Measurements from ENCODE around the gene SLC35F3. TPM values are rescaled to one million over a fixed set of nuclear protein-coding genes. Genes with fewer than 3 reads are reported as not detected.
"Not testable (repeated sequence)": the region's sequence is repeated elsewhere in the genome, so short reads cannot be mapped to it uniquely, and the experiment has no call there.

SLC35F3 gene
- total RNA-seq, 3 donors from 2014 or later: 0.13 to 1.7 (median 0.76) TPM

GRCh38 chr1:234231061-234231892 lies 326.8 kb downstream of the SLC35F3 start:
- H3K36me3 Mint-ChIP-seq (ENCODE audit: insufficient read depth): no peaks in the 10 kb centered on the region
- ATAC-seq (peak; percentile 66 to 72), DNase-seq (no peak)
- H3K9me3 Mint-ChIP-seq: no peaks in the 10 kb centered on the region
- peaks cover 16% of the 10 kb centered on the region for H3K4me1 Mint-ChIP-seq (ENCODE audit: low read depth)
- H3K4me3 Mint-ChIP-seq: no peak overlapping the region
- peaks cover 3% of the 10 kb centered on the region for H3K27me3 Mint-ChIP-seq (ENCODE audit: low read depth)

- no peaks in the 10 kb centered on the region for H3K9me3 Mint-ChIP-seq
- no peak for ATAC-seq
- H3K4me3 Mint-ChIP-seq: no peak overlapping the region
- DNase-seq: no peak
- peaks cover 3% of the 10 kb centered on the region for H3K27me3 Mint-ChIP-seq (ENCODE audit: low read depth)
- no peaks in the 10 kb centered on the region for H3K36me3 Mint-ChIP-seq (ENCODE audit: insufficient read depth)
- H3K4me1 Mint-ChIP-seq (ENCODE audit: low read depth): peaks cover 16% of the 10 kb centered on the region
Measured at GRCh38 chr1:234231893-234232276, 327.4 kb downstream of the SLC35F3 start.

GRCh38 chr1:234234199-234234598 lies 329.7 kb downstream of the SLC35F3 start:
- H3K36me3 Mint-ChIP-seq (ENCODE audit: insufficient read depth): no peaks in the 10 kb centered on the region
- H3K4me1 Mint-ChIP-seq (ENCODE audit: low read depth): peaks cover 16% of the 10 kb centered on the region
- no peaks in the 10 kb centered on the region for H3K9me3 Mint-ChIP-seq
- peaks cover 3% of the 10 kb centered on the region for H3K27me3 Mint-ChIP-seq (ENCODE audit: low read depth)
- DNase-seq (no peak), ATAC-seq (no peak)
- H3K4me3 Mint-ChIP-seq: no peak overlapping the region

GRCh38 chr1:234235434-234235881 lies 331.0 kb downstream of the SLC35F3 start:
- H3K27me3 Mint-ChIP-seq (ENCODE audit: low read depth): peaks cover 3% of the 10 kb centered on the region
- no peak overlapping the region for H3K4me3 Mint-ChIP-seq
- ATAC-seq (no peak), DNase-seq (no peak)
- no peaks in the 10 kb centered on the region for H3K36me3 Mint-ChIP-seq (ENCODE audit: insufficient read depth)
- H3K9me3 Mint-ChIP-seq: no peaks in the 10 kb centered on the region
- peaks cover 6% of the 10 kb centered on the region for H3K4me1 Mint-ChIP-seq (ENCODE audit: low read depth)

- no peak for ATAC-seq
- DNase-seq: no peak
- no peaks in the 10 kb centered on the region for H3K27me3 Mint-ChIP-seq (ENCODE audit: low read depth)
- no peaks in the 10 kb centered on the region for H3K4me1 Mint-ChIP-seq (ENCODE audit: low read depth)
- no peak overlapping the region for H3K4me3 Mint-ChIP-seq
- H3K36me3 Mint-ChIP-seq (ENCODE audit: insufficient read depth): peaks cover 3% of the 10 kb centered on the region
- no peaks in the 10 kb centered on the region for H3K9me3 Mint-ChIP-seq
Measured at GRCh38 chr1:234237393-234237792, 332.9 kb downstream of the SLC35F3 start.

GRCh38 chr1:234238060-234238459 lies 333.6 kb downstream of the SLC35F3 start:
- H3K4me3 Mint-ChIP-seq: no peak overlapping the region
- no peaks in the 10 kb centered on the region for H3K9me3 Mint-ChIP-seq
- H3K36me3 Mint-ChIP-seq (ENCODE audit: insufficient read depth): peaks cover 3% of the 10 kb centered on the region
- ATAC-seq: no peak
- DNase-seq: no peak
- H3K4me1 Mint-ChIP-seq (ENCODE audit: low read depth): no peaks in the 10 kb centered on the region
- no peaks in the 10 kb centered on the region for H3K27me3 Mint-ChIP-seq (ENCODE audit: low read depth)

GRCh38 chr1:234239515-234239914 lies 335.0 kb downstream of the SLC35F3 start:
- no peaks in the 10 kb centered on the region for H3K9me3 Mint-ChIP-seq
- DNase-seq: no peak
- peaks cover 3% of the 10 kb centered on the region for H3K36me3 Mint-ChIP-seq (ENCODE audit: insufficient read depth)
- ATAC-seq: no peak
- no peaks in the 10 kb centered on the region for H3K27me3 Mint-ChIP-seq (ENCODE audit: low read depth)
- H3K4me3 Mint-ChIP-seq: no peak overlapping the region
- peaks cover 7% of the 10 kb centered on the region for H3K4me1 Mint-ChIP-seq (ENCODE audit: low read depth)

- DNase-seq (no peak), ATAC-seq (no peak)
- Mint-ChIP-seq H3K27me3 (ENCODE audit: low read depth) (no peaks in the 10 kb centered on the region), H3K4me1 (ENCODE audit: low read depth) (peaks cover 10% of the 10 kb centered on the region), H3K36me3 (ENCODE audit: insufficient read depth) (peaks cover 3% of the 10 kb centered on the region), H3K9me3 (no peaks in the 10 kb centered on the region), H3K4me3 (no peak overlapping the region)
Measured at GRCh38 chr1:234239936-234240335, 335.5 kb downstream of the SLC35F3 start.

GRCh38 chr1:234240680-234241079 lies 336.2 kb downstream of the SLC35F3 start:
- Mint-ChIP-seq H3K36me3 (ENCODE audit: insufficient read depth) (peaks cover 3% of the 10 kb centered on the region), H3K4me1 (ENCODE audit: low read depth) (peaks cover 13% of the 10 kb centered on the region), H3K27me3 (ENCODE audit: low read depth) (no peaks in the 10 kb centered on the region), H3K4me3 (no peak overlapping the region), H3K9me3 (no peaks in the 10 kb centered on the region)
- no peak for ATAC-seq
- no peak for DNase-seq

- no peaks in the 10 kb centered on the region for H3K27me3 Mint-ChIP-seq (ENCODE audit: low read depth)
- H3K4me1 Mint-ChIP-seq (ENCODE audit: low read depth): peaks cover 20% of the 10 kb centered on the region
- no peak overlapping the region for H3K4me3 Mint-ChIP-seq
Measured at GRCh38 chr1:234241941-234242490, 337.5 kb downstream of the SLC35F3 start.

GRCh38 chr1:234243521-234244260 lies 339.2 kb downstream of the SLC35F3 start:
- DNase-seq (no peak), ATAC-seq (no peak)
- H3K4me1 Mint-ChIP-seq (ENCODE audit: low read depth): peaks cover 20% of the 10 kb centered on the region
- H3K9me3 Mint-ChIP-seq: peaks cover 3% of the 10 kb centered on the region
- H3K4me3 Mint-ChIP-seq: no peak overlapping the region
- H3K27me3 Mint-ChIP-seq (ENCODE audit: low read depth): no peaks in the 10 kb centered on the region
- H3K36me3 Mint-ChIP-seq (ENCODE audit: insufficient read depth): peaks cover 3% of the 10 kb centered on the region

More at GRCh38 chr1:234241941-234242490, 337.5 kb downstream of the SLC35F3 start:
- DNase-seq: no peak
- ATAC-seq: no peak
- H3K9me3 Mint-ChIP-seq: no peaks in the 10 kb centered on the region
- H3K36me3 Mint-ChIP-seq (ENCODE audit: insufficient read depth): peaks cover 3% of the 10 kb centered on the region

- no peak for DNase-seq
- Mint-ChIP-seq H3K27me3 (ENCODE audit: low read depth) (no peaks in the 10 kb centered on the region), H3K9me3 (peaks cover 3% of the 10 kb centered on the region), H3K36me3 (ENCODE audit: insufficient read depth) (peaks cover 3% of the 10 kb centered on the region), H3K4me1 (ENCODE audit: low read depth) (peaks cover 20% of the 10 kb centered on the region), H3K4me3 (no peak overlapping the region)
- ATAC-seq: peak in 1 of 2 donors; percentile 30
Measured at GRCh38 chr1:234244482-234244881, 340.0 kb downstream of the SLC35F3 start.

GRCh38 chr1:234246638-234247116 lies 342.2 kb downstream of the SLC35F3 start:
- no peak overlapping the region for H3K4me3 Mint-ChIP-seq
- H3K36me3 Mint-ChIP-seq (ENCODE audit: insufficient read depth): peaks cover 3% of the 10 kb centered on the region
- H3K4me1 Mint-ChIP-seq (ENCODE audit: low read depth): peaks cover 20% of the 10 kb centered on the region
- peaks cover 3% of the 10 kb centered on the region for H3K9me3 Mint-ChIP-seq
- ATAC-seq: peak; percentile 46 to 58
- no peak for DNase-seq
- no peaks in the 10 kb centered on the region for H3K27me3 Mint-ChIP-seq (ENCODE audit: low read depth)

- ATAC-seq; H3K4me3 Mint-ChIP-seq; DNase-seq; H3K36me3 Mint-ChIP-seq (ENCODE audit: insufficient read depth); H3K27me3 Mint-ChIP-seq (ENCODE audit: low read depth); H3K9me3 Mint-ChIP-seq: not testable (repeated sequence)
- peaks cover 20% of the 10 kb centered on the region for H3K4me1 Mint-ChIP-seq (ENCODE audit: low read depth)
Measured at GRCh38 chr1:234247746-234248145, 343.3 kb downstream of the SLC35F3 start.
